ENCODE data around the gene RFK. TPM values are rescaled to one million over a fixed set of nuclear protein-coding genes. Genes with fewer than 3 reads are reported as not detected.

The RFK gene
- total RNA-seq, 1 donor from 2014 or later, result 8.9 TPM

DNA sequence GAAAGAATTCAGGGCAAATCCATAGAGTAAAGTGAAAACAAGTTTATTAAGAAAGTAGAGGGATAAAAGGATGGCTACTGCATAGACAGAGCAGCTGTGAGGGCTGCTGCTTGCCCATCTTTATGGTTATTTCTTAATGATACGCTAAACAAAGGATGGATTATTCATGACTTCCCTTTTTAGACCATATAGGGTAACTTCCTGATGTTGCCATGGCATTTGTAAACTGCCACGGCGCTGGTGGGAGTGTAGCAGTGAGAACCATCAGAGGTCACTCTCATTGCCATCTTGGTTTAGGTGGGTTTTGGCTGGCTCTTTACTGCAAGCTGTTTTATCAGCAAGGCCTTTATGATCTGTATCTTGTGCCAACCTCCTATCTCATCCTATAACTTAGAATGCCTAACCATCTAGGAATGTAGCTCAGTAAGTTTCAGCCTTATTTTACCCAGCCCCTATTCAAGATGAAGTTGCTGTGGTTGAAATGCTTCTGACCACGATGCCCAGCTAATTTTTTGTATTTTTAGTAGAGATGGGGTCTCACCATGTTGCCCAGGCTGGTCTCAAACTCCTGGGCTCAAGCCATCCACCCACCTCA lies 42.1 kb downstream of the RFK start:
- Histone ChIP-seq H3K27ac (no peak overlapping the region), H3K9me3 (no peaks in the 10 kb centered on the region), H3K27me3 (no peaks in the 10 kb centered on the region), H3K4me1 (no peaks in the 10 kb centered on the region), H3K4me3 (no peak overlapping the region), H3K36me3 (no peaks in the 10 kb centered on the region)
- TF ChIP-seq, protein P1, sequence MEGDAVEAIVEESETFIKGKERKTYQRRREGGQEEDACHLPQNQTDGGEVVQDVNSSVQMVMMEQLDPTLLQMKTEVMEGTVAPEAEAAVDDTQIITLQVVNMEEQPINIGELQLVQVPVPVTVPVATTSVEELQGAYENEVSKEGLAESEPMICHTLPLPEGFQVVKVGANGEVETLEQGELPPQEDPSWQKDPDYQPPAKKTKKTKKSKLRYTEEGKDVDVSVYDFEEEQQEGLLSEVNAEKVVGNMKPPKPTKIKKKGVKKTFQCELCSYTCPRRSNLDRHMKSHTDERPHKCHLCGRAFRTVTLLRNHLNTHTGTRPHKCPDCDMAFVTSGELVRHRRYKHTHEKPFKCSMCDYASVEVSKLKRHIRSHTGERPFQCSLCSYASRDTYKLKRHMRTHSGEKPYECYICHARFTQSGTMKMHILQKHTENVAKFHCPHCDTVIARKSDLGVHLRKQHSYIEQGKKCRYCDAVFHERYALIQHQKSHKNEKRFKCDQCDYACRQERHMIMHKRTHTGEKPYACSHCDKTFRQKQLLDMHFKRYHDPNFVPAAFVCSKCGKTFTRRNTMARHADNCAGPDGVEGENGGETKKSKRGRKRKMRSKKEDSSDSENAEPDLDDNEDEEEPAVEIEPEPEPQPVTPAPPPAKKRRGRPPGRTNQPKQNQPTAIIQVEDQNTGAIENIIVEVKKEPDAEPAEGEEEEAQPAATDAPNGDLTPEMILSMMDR (IDR thresholded peaks at IDR 0.05), result no peak
- DNase-seq (ENCODE audit: low spot score in 2 of 2), result no peak
- intact Hi-C loops (cut with DNase I), result no loop called here

DNA sequence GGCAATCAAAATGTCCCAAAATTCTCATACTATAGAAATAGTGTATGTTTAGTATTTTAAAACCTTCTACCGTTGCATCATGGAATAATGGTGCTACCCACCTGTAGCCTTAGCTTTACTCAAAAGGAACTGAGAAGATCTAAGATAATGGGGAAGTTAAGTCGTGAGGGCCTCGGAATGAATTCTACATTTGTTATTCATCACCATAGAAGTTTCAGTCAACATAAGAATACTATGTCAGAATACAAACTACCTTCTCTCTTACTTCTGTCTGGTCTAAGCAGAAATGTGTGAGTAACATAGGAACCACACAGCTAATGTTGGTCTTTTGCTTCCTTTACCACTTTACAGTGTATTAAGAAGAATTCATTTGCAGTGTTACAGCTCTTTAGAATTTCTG lies 43.2 kb downstream of the RFK start:
- H3K27ac ChIP-seq, result no peak overlapping the region
- intact Hi-C loops (cut with DNase I), result no loop called here
- DNase-seq (ENCODE audit: low spot score in 2 of 2), result no peak
- no peak overlapping the region for H3K4me3 ChIP-seq
- H3K36me3 ChIP-seq, result no peaks in the 10 kb centered on the region
- H3K9me3 ChIP-seq, result no peaks in the 10 kb centered on the region
- TF ChIP-seq, protein P1 (IDR thresholded peaks at IDR 0.05), result no peak
- H3K4me1 ChIP-seq, result no peaks in the 10 kb centered on the region
- no peaks in the 10 kb centered on the region for H3K27me3 ChIP-seq

DNA sequence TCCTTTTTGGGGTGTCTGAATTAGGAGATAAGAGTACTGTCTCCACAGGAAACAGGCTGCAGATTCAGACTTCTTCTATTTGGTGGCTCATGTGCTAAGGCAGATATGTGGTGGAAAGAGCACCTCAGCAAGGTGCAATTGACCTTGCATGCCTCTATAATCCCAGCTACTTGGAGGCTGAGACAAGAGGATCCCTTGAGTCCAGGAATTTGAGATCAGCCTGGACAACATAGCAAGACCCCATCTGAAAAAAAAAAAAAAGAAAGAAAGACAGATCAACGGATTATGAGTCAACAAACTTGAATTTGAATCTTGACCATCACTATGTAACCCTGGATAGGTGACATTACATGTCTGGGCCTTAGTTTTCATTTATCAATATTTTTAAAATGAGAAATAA lies 44.4 kb downstream of the RFK start:
- Histone ChIP-seq H3K9me3 (no peaks in the 10 kb centered on the region), H3K4me1 (no peaks in the 10 kb centered on the region), H3K27ac (no peak overlapping the region), H3K36me3 (no peaks in the 10 kb centered on the region), H3K4me3 (no peak overlapping the region), H3K27me3 (no peaks in the 10 kb centered on the region)
- TF ChIP-seq, protein P1 (IDR thresholded peaks at IDR 0.05), result no peak
- no peak for DNase-seq (ENCODE audit: low spot score in 2 of 2)
- intact Hi-C loops (cut with DNase I), result no loop called here

DNA sequence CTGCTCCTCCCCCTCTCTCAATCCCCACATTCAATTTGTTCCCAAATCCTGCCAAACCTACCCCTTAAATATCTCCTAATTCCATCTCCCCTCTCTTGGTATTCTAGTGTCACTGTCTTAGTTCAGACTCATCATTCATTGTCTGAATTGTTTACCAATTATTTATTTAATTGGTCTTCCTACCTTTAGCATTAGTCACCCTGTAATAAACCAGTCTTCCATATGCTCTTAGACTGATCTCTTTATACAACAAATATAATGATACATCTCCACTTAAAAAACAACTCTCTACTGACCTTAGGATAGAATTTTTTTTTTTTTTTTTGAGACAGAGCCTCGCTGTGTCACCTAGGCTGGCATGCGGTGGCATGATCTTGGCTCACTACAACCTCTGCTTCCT lies 51.4 kb downstream of the RFK start:
- no peaks in the 10 kb centered on the region for H3K9me3 ChIP-seq
- TF ChIP-seq, protein P1 (IDR thresholded peaks at IDR 0.05), result no peak
- no peak overlapping the region for H3K4me3 ChIP-seq
- no peaks in the 10 kb centered on the region for H3K27me3 ChIP-seq
- DNase-seq (ENCODE audit: low spot score in 2 of 2), result no peak
- H3K27ac ChIP-seq, result no peak overlapping the region
- H3K4me1 ChIP-seq, result no peaks in the 10 kb centered on the region
- intact Hi-C loops (cut with DNase I), result no loop called here
- H3K36me3 ChIP-seq, result no peaks in the 10 kb centered on the region

DNA sequence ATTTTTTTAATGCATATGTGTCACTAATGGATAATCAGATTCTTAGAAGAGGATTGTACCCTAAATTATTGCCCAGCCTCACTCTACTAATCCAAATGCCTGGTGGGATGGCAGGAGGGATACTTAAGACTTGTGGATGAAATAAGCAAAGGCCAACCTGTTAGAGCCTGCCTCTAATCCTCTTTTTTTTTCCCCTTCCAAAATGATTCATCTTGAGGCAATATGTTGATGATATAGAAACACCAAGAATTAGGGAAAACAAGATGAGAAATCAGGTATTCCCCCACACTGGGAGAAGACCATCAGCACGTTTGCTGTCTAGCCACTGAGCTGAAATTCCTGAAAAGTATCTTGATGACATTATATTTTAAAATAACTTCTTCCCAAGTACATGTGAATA lies 52.0 kb downstream of the RFK start:
- intact Hi-C loops (cut with DNase I), result no loop called here

More for the DNA sequence above, 52.0 kb downstream of the RFK start:
- H3K4me1 ChIP-seq, result no peaks in the 10 kb centered on the region
- H3K27me3 ChIP-seq, result no peaks in the 10 kb centered on the region
- H3K9me3 ChIP-seq, result no peaks in the 10 kb centered on the region
- TF ChIP-seq, protein P1 (IDR thresholded peaks at IDR 0.05), result no peak
- no peak overlapping the region for H3K27ac ChIP-seq
- no peak for DNase-seq (ENCODE audit: low spot score in 2 of 2)
- H3K4me3 ChIP-seq, result no peak overlapping the region
- no peaks in the 10 kb centered on the region for H3K36me3 ChIP-seq

Measured in ascending aorta (tissue), 2 donors.